ENCODE measurements around the gene CCDC82.

Gene CCDC82

GRCh38 chr11:96400697-96401096 is 11.0 kb upstream of the CCDC82 start:
- H3K4me3 ChIP-seq (replicated peaks in 1 of 2; ENCODE audit: low read depth in 2 of 2, low read length in 2 of 2), result no peak overlapping the region
- no peak for DNase-seq (ENCODE audit: low read depth in 2 of 2)
- TF ChIP-seq CTCF (IDR thresholded peaks at IDR 0.05; ENCODE audit: low read depth, low read length), result no peak

GRCh38 chr11:96397863-96398262 is 8.2 kb upstream of the CCDC82 start:
- no peak for TF ChIP-seq CTCF (IDR thresholded peaks at IDR 0.05; ENCODE audit: low read depth, low read length)
- DNase-seq (ENCODE audit: low read depth in 2 of 2), result no peak
- no peak overlapping the region for H3K4me3 ChIP-seq (replicated peaks in 1 of 2; ENCODE audit: low read depth in 2 of 2, low read length in 2 of 2)

- no peak overlapping the region for H3K4me3 ChIP-seq (replicated peaks in 1 of 2; ENCODE audit: low read depth in 2 of 2, low read length in 2 of 2)
- no peak for TF ChIP-seq CTCF (IDR thresholded peaks at IDR 0.05; ENCODE audit: low read depth, low read length)
- DNase-seq (ENCODE audit: low read depth in 2 of 2), result no peak
These were observed 6.9 kb upstream of the CCDC82 start for GRCh38 chr11:96396637-96397036.

GRCh38 chr11:96394773-96395172 is 5.1 kb upstream of the CCDC82 start:
- TF ChIP-seq CTCF (IDR thresholded peaks at IDR 0.05; ENCODE audit: low read depth, low read length), result no peak
- DNase-seq (ENCODE audit: low read depth in 2 of 2), result no peak

GRCh38 chr11:96393753-96394348 is 4.1 kb upstream of the CCDC82 start:
- DNase-seq (ENCODE audit: low read depth in 2 of 2), result peak; percentile 70 to 72

More at GRCh38 chr11:96394773-96395172, 5.1 kb upstream of the CCDC82 start:
- H3K4me3 ChIP-seq (replicated peaks in 1 of 2; ENCODE audit: low read depth in 2 of 2, low read length in 2 of 2), result no peak overlapping the region

GRCh38 chr11:96391698-96392307 is 2.1 kb upstream of the CCDC82 start:
- no peak overlapping the region for H3K4me3 ChIP-seq (replicated peaks in 1 of 2; ENCODE audit: low read depth in 2 of 2, low read length in 2 of 2)
- peak; percentile 6 for TF ChIP-seq CTCF (IDR thresholded peaks at IDR 0.05; ENCODE audit: low read depth, low read length)
- peak in 1 of 2 donors; percentile 15 for DNase-seq (ENCODE audit: low read depth in 2 of 2)

More at GRCh38 chr11:96393753-96394348, 4.1 kb upstream of the CCDC82 start:
- H3K4me3 ChIP-seq (replicated peaks in 1 of 2; ENCODE audit: low read depth in 2 of 2, low read length in 2 of 2), result no peak overlapping the region
- TF ChIP-seq CTCF (IDR thresholded peaks at IDR 0.05; ENCODE audit: low read depth, low read length), result peak; percentile 65

- H3K4me3 ChIP-seq (replicated peaks in 1 of 2; ENCODE audit: low read depth in 2 of 2, low read length in 2 of 2), result peak overlapping the region; percentile 91 to 92
- no peak for TF ChIP-seq CTCF (IDR thresholded peaks at IDR 0.05; ENCODE audit: low read depth, low read length)
- peak; percentile 55 to 77 for DNase-seq (ENCODE audit: low read depth in 2 of 2)
These were observed 728 bp upstream of the CCDC82 start for GRCh38 chr11:96390488-96390792.
